Panc1 (cell line): ENCODE measurements around the gene TRIM14. TPM values are rescaled to one million over a fixed set of nuclear protein-coding genes. Genes with fewer than 3 reads are reported as not detected.

ENCODE experiments used
- ATAC-seq: fragments of 200-7000 bp; cut with Tn5 transposase; 2 replicates; pipeline ENCODE4 v1.9.1; 2020; ENCODE audit warnings: mild to moderate bottlenecking, moderate library complexity
- BruUV-seq: library from RNA; stranded (reverse); fragments of 400-500 nt; replicated peaks from 2 replicates; lab custom pipeline; 2021; lab: Mats Ljungman, UMichigan
- CTCF ChIA-PET: fragments of 300-600 bp; sonication (Branson Sonifier 250); formaldehyde crosslinking; loops from one replicate; lab custom pipeline; 2022; ENCODE audit warnings: antibody characterized with exemption; lab: Charles Lee
- POLR2A ChIA-PET: fragments of 300-600 bp; sonication (Branson Sonifier 250); formaldehyde crosslinking; loops from one replicate; lab custom pipeline; 2022; ENCODE audit warnings: antibody characterized with exemption; lab: Charles Lee
- DNase-seq: peaks from one replicate; pipeline ENCODE4 v3.0.0-alpha.2; 2010; ENCODE audit warnings: low read depth, low spot score
- H3K27ac ChIP-seq: 2 replicates; pipeline ENCODE4 v1.5.1; 2011; ENCODE audit warnings: mild to moderate bottlenecking, low read length, inconsistent platforms
- H3K27me3 ChIP-seq: fragments of 200-500 bp; sonication (Bioruptor generic); 2 replicates; pipeline ENCODE4 v1.6.0; 2014; ENCODE audit warnings: low read length, inconsistent platforms; ENCODE audit not compliant: control insufficient read depth, insufficient read depth
- H3K36me3 ChIP-seq: fragments of 200-500 bp; sonication (Bioruptor generic); 2 replicates; pipeline ENCODE4 v1.5.1; 2014; ENCODE audit warnings: inconsistent platforms, mild to moderate bottlenecking, low read length, moderate library complexity; ENCODE audit not compliant: control insufficient read depth, insufficient read depth
- H3K4me1 ChIP-seq: 2 replicates; pipeline ENCODE4 v1.5.1; 2011; ENCODE audit warnings: inconsistent platforms, mild to moderate bottlenecking, low read length, moderate library complexity; ENCODE audit not compliant: control insufficient read depth, insufficient read depth
- H3K4me3 ChIP-seq, 2 experiments: 2 replicates each; pipeline ENCODE4 v1.5.1; 2011 to 2012; ENCODE audit warnings: low read depth in 2 of 2, low read length in 2 of 2, mild to moderate bottlenecking in 2 of 2, inconsistent platforms in 1 of 2, moderate library complexity in 1 of 2
- H3K9me3 ChIP-seq: fragments of 200-500 bp; sonication (Bioruptor generic); 2 replicates; pipeline ENCODE4 v1.5.1; 2014; ENCODE audit warnings: low read depth, mild to moderate bottlenecking, inconsistent platforms, low read length, moderate library complexity; ENCODE audit not compliant: control insufficient read depth, insufficient read depth
- POLR2AphosphoS5 ChIP-seq: IDR thresholded peaks from 2 replicates; pipeline ENCODE4 v1.6.1; 2012; ENCODE audit warnings: mild to moderate bottlenecking, low read depth, low read length, moderate library complexity
- SIN3A ChIP-seq: IDR thresholded peaks from 2 replicates; pipeline ENCODE4 v1.6.1; 2012; ENCODE audit warnings: low read depth, mild to moderate bottlenecking, low read length, moderate library complexity, borderline replicate concordance; ENCODE audit not compliant: insufficient read depth
- TCF7L2 ChIP-seq: IDR thresholded peaks from 2 replicates; pipeline ENCODE4 v1.6.1; 2011; ENCODE audit warnings: mild to moderate bottlenecking, low read depth, low read length, inconsistent platforms
- in situ Hi-C: cut with HindIII; loops from 2 replicates; pipeline ENCODE4 v1.10.0; 2016; ENCODE audit warnings: low sequenced_read_pairs, low pct_unique_long_range_greater_than_20kb
- intact Hi-C: fragments of 100-400 bp; cut with micrococcal nuclease; formaldehyde crosslinking; loops from one replicate; pipeline ENCODE4 v1.10.0; 2022; ENCODE audit not compliant: unreplicated experiment
- total RNA-seq: library from RNA; stranded (reverse); gene quantifications from one replicate; pipeline ENCODE4 v1.2.1, GENCODE V29; 2021; ENCODE audit not compliant: unreplicated experiment
- TF ChIP-seq, protein P1 (sequence below): fragments of 450-650 bp; IDR thresholded peaks from 2 replicates; pipeline ENCODE4 v1.5.1; 2017; ENCODE audit warnings: mild to moderate bottlenecking
- TF ChIP-seq, protein P2 (sequence below), 2 experiments: IDR thresholded peaks; 2 replicates each; pipeline ENCODE4 v1.6.1; 2011 to 2012; ENCODE audit warnings: low read depth in 2 of 2, control low read depth in 1 of 2, low read length in 1 of 2, mild to moderate bottlenecking in 1 of 2, moderate library complexity in 1 of 2; ENCODE audit not compliant: insufficient read depth in 1 of 2

The TRIM14 gene
- total RNA-seq, 1 experiment from 2014 or later = 9.7 TPM

DNA sequence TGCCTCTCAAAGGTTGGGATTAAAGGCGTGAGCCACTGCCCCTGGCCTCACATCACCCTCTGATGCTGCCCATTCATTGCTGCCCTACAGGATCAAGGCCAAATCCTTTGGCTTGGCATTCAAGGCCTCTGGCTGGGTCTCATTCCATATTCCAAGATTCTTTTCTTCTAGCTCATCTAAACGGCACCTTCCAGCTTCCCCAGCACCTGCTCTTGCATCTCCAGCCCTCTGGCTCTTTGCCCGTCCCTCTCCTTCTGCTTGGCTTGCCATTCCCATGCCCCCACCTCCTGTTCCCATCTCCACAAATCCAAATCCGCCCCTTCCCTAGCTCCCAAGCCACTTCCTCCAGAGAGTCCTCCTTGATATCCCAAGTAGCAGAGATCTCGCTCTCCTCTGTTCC is 40.3 kb upstream of the TRIM14 start:
- intact Hi-C loops = no loop called here
- in situ Hi-C loops = no loop called here
- CTCF ChIA-PET = no interaction called here
- Histone ChIP-seq H3K27me3 (no peaks in the 10 kb centered on the region), H3K9me3 (no peaks in the 10 kb centered on the region), H3K27ac (no peak overlapping the region), H3K4me1 (0 out of 2 replicates have a peak, but pooled peaks cover 6% of the 10 kb centered on the region), H3K36me3 (no peaks in the 10 kb centered on the region), H3K4me3 (no peak overlapping the region)
- TF ChIP-seq, protein P1, sequence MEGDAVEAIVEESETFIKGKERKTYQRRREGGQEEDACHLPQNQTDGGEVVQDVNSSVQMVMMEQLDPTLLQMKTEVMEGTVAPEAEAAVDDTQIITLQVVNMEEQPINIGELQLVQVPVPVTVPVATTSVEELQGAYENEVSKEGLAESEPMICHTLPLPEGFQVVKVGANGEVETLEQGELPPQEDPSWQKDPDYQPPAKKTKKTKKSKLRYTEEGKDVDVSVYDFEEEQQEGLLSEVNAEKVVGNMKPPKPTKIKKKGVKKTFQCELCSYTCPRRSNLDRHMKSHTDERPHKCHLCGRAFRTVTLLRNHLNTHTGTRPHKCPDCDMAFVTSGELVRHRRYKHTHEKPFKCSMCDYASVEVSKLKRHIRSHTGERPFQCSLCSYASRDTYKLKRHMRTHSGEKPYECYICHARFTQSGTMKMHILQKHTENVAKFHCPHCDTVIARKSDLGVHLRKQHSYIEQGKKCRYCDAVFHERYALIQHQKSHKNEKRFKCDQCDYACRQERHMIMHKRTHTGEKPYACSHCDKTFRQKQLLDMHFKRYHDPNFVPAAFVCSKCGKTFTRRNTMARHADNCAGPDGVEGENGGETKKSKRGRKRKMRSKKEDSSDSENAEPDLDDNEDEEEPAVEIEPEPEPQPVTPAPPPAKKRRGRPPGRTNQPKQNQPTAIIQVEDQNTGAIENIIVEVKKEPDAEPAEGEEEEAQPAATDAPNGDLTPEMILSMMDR = no peak
- TF ChIP-seq POLR2AphosphoS5 (no peak), TCF7L2 (no peak), SIN3A (no peak)
- TF ChIP-seq, protein P2, sequence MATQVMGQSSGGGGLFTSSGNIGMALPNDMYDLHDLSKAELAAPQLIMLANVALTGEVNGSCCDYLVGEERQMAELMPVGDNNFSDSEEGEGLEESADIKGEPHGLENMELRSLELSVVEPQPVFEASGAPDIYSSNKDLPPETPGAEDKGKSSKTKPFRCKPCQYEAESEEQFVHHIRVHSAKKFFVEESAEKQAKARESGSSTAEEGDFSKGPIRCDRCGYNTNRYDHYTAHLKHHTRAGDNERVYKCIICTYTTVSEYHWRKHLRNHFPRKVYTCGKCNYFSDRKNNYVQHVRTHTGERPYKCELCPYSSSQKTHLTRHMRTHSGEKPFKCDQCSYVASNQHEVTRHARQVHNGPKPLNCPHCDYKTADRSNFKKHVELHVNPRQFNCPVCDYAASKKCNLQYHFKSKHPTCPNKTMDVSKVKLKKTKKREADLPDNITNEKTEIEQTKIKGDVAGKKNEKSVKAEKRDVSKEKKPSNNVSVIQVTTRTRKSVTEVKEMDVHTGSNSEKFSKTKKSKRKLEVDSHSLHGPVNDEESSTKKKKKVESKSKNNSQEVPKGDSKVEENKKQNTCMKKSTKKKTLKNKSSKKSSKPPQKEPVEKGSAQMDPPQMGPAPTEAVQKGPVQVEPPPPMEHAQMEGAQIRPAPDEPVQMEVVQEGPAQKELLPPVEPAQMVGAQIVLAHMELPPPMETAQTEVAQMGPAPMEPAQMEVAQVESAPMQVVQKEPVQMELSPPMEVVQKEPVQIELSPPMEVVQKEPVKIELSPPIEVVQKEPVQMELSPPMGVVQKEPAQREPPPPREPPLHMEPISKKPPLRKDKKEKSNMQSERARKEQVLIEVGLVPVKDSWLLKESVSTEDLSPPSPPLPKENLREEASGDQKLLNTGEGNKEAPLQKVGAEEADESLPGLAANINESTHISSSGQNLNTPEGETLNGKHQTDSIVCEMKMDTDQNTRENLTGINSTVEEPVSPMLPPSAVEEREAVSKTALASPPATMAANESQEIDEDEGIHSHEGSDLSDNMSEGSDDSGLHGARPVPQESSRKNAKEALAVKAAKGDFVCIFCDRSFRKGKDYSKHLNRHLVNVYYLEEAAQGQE (IDR thresholded peaks at IDR 0.05; ENCODE audit: insufficient read depth in 1 of 2, low read depth in 2 of 2, low read length in 1 of 2) = no peak
- POLR2A ChIA-PET = no interaction called here
- DNase-seq = no peak
- ATAC-seq = no peak
- BruUV-seq = no TSS peak

DNA sequence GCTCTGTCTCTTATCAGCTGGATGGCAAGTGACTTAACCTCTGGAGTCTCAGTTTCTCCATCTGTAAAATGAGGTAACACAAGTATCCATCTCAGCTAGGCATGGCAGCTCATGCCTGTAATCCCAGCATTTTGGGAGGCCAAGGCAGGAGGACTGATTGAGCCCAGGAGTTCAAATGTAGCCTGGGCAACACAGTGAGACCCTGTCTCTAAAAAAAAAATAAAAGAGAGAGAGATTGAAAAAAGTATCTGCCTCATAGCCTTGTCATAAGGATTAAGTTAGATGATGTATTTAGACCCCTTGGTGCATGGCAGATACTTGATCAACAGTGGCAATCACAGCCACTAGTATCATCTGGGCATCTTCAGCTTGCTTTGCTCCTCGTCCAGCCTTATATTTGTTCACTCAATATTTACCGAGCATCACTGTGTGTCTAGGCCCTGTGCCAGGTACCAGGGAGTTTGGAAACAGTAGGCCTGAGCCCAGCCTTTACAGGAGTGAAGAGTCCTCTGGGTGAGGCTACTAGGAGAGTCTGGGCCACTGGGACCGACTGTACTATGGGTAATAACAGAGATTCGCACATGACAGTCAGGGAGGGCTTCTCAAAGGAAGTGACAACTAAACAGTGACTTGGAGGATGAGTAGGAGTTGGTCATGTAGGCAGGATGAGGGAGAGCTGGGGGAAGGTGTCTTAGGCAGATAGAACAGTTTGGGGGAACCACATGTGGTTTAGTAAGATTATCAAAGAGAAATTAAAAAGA is 39.2 kb upstream of the TRIM14 start:
- in situ Hi-C loops = no loop called here
- H3K27ac ChIP-seq = no peak overlapping the region
- no peaks in the 10 kb centered on the region for H3K9me3 ChIP-seq
- H3K36me3 ChIP-seq = no peaks in the 10 kb centered on the region
- intact Hi-C loops = no loop called here
- CTCF ChIA-PET = no interaction called here
- H3K27me3 ChIP-seq = no peaks in the 10 kb centered on the region
- no peak overlapping the region for H3K4me3 ChIP-seq
- DNase-seq = no peak
- TF ChIP-seq TCF7L2 = no peak
- TF ChIP-seq SIN3A = no peak
- TF ChIP-seq, protein P2 (IDR thresholded peaks at IDR 0.05; ENCODE audit: insufficient read depth in 1 of 2, low read depth in 2 of 2, low read length in 1 of 2) = no peak
- BruUV-seq = no TSS peak
- H3K4me1 ChIP-seq = 0 out of 2 replicates have a peak, but pooled peaks cover 6% of the 10 kb centered on the region
- ATAC-seq = no peak
- POLR2A ChIA-PET = interaction anchor here (0.7 kb wide), 1 partner anchor 142 kb away, joined by 4 read pairs; no protein-coding TSS in a partner anchor
